Trophoblast cell (in vitro differentiated cells and primary cell): ENCODE measurements around the gene PNKP.

Experiments used
- DNase-seq, 2 donors: peaks; one replicate each; pipeline ENCODE4 v3.0.0-alpha.2; 2016
- H2AFZ ChIP-seq: 2 replicates; pipeline ENCODE4 v1.6.1; 2013; ENCODE audit warnings: low read length, moderate library complexity, mild to moderate bottlenecking; ENCODE audit not compliant: insufficient read depth, poor library complexity
- H2AK5ac ChIP-seq: 2 replicates; pipeline ENCODE4 v1.6.1; 2013; ENCODE audit warnings: mild to moderate bottlenecking, low read length
- H2BK120ac ChIP-seq: 2 replicates; pipeline ENCODE4 v1.6.1; 2013; ENCODE audit warnings: low read length, mild to moderate bottlenecking, moderate library complexity; ENCODE audit not compliant: insufficient read depth, poor library complexity
- H2BK12ac ChIP-seq: 2 replicates; pipeline ENCODE4 v1.6.1; 2013; ENCODE audit warnings: mild to moderate bottlenecking, low read length, moderate library complexity
- H2BK5ac ChIP-seq: 2 replicates; pipeline ENCODE4 v1.6.1; 2013; ENCODE audit warnings: low read length, low read depth, moderate library complexity, mild to moderate bottlenecking; ENCODE audit not compliant: poor library complexity
- H3K14ac ChIP-seq: 2 replicates; pipeline ENCODE4 v1.6.1; 2013; ENCODE audit warnings: mild to moderate bottlenecking, low read length
- H3K18ac ChIP-seq: 2 replicates; pipeline ENCODE4 v1.6.1; 2013; ENCODE audit warnings: mild to moderate bottlenecking, low read length
- H3K23ac ChIP-seq: 2 replicates; pipeline ENCODE4 v1.6.1; 2013; ENCODE audit warnings: low read length
- H3K27ac ChIP-seq: 2 replicates; pipeline ENCODE4 v1.5.1; 2013; ENCODE audit warnings: low read depth, mild to moderate bottlenecking, inconsistent platforms, low read length, moderate library complexity
- H3K27me3 ChIP-seq: 2 replicates; pipeline ENCODE4 v1.6.1; 2013; ENCODE audit warnings: inconsistent platforms, mild to moderate bottlenecking, low read length, moderate library complexity; ENCODE audit not compliant: insufficient read depth
- H3K36me3 ChIP-seq, 2 experiments: 1 replicate in 1 of 2; 2 replicates in 1 of 2; pipeline ENCODE4 v1.6.1; 2013; ENCODE audit warnings: low read length in 2 of 2, mild to moderate bottlenecking in 2 of 2, moderate library complexity in 1 of 2; ENCODE audit not compliant: insufficient read depth in 2 of 2, control insufficient read depth in 1 of 2
- H3K4ac ChIP-seq: 2 replicates; pipeline ENCODE4 v1.6.1; 2013; ENCODE audit warnings: low read depth, mild to moderate bottlenecking, low read length, moderate library complexity
- H3K4me1 ChIP-seq, 2 experiments: 1 replicate in 1 of 2; 2 replicates in 1 of 2; pipeline ENCODE4 v1.6.1; 2013; ENCODE audit warnings: low read length in 2 of 2, mild to moderate bottlenecking in 2 of 2, moderate library complexity in 1 of 2; ENCODE audit not compliant: insufficient read depth in 2 of 2, control insufficient read depth in 1 of 2
- H3K4me2 ChIP-seq: 2 replicates; pipeline ENCODE4 v1.6.1; 2013; ENCODE audit warnings: inconsistent platforms, mild to moderate bottlenecking, low read length, moderate library complexity
- H3K4me3 ChIP-seq: 2 replicates; pipeline ENCODE4 v1.5.1; 2013; ENCODE audit warnings: mild to moderate bottlenecking, low read depth, low read length, inconsistent platforms
- H3K79me1 ChIP-seq: one replicate; pipeline ENCODE4 v1.6.1; 2013; ENCODE audit warnings: low read length
- H3K79me2 ChIP-seq: 2 replicates; pipeline ENCODE4 v1.6.1; 2013; ENCODE audit warnings: low read length, mild to moderate bottlenecking; ENCODE audit not compliant: control insufficient read depth, insufficient read depth, poor library complexity
- H3K9ac ChIP-seq: 2 replicates; pipeline ENCODE4 v1.6.1; 2013; ENCODE audit warnings: mild to moderate bottlenecking, low read length
- H3K9me3 ChIP-seq: 2 replicates; pipeline ENCODE4 v1.6.1; 2013; ENCODE audit warnings: low read depth, mild to moderate bottlenecking, control low read depth, inconsistent platforms, low read length; ENCODE audit not compliant: insufficient read depth
- H4K12ac ChIP-seq: 2 replicates; pipeline ENCODE4 v1.6.1; 2013; ENCODE audit warnings: low read depth, mild to moderate bottlenecking, low read length, moderate library complexity
- H4K8ac ChIP-seq: 2 replicates; pipeline ENCODE4 v1.6.1; 2013; ENCODE audit warnings: low read depth, mild to moderate bottlenecking, low read length, moderate library complexity
- H4K91ac ChIP-seq: one replicate; pipeline ENCODE4 v1.6.1; 2013; ENCODE audit warnings: low read depth, mild to moderate bottlenecking, low read length, moderate library complexity
- WGBS: extraction: QIAGEN DNeasy Blood & Tissue Kit; methylation state at CpG from one replicate; pipeline ENCODE4 v1.1.7; 2013; ENCODE audit warnings: missing lambda C conversion rate; ENCODE audit not compliant: insufficient read length, insufficient coverage; ENCODE audit errors: extremely low coverage; 5-methylcytosine and 5-hydroxymethylcytosine counted together

Gene PNKP

GRCh38 chr19:49829200-49829599, 38.2 kb downstream of the PNKP start:
- no peak overlapping the region for H2BK5ac ChIP-seq
- no peak overlapping the region for H4K8ac ChIP-seq
- no peak overlapping the region for H3K9ac ChIP-seq
- H3K79me2 ChIP-seq: no peaks in the 10 kb centered on the region
- H4K12ac ChIP-seq: no peak overlapping the region
- no peak overlapping the region for H3K18ac ChIP-seq
- no peak overlapping the region for H2AK5ac ChIP-seq
- peaks cover 66 to 72% of the 10 kb centered on the region in 2 experiments for H3K36me3 ChIP-seq
- no peaks in the 10 kb centered on the region for H3K79me1 ChIP-seq
- no peaks in the 10 kb centered on the region for H3K27me3 ChIP-seq
- H3K4me1 ChIP-seq: no peaks in the 10 kb centered on the region
- H4K91ac ChIP-seq: no peak overlapping the region
- DNase-seq: no peak
- no peak overlapping the region for H3K4me2 ChIP-seq
- peaks cover 6% of the 10 kb centered on the region for H3K9me3 ChIP-seq
- no peak overlapping the region for H3K14ac ChIP-seq
- no peak overlapping the region for H2BK120ac ChIP-seq
- no peak overlapping the region for H3K27ac ChIP-seq
- no peak overlapping the region for H2BK12ac ChIP-seq
- no peak overlapping the region for H3K23ac ChIP-seq
- H3K4me3 ChIP-seq: no peak overlapping the region
- no peak overlapping the region for H2AFZ ChIP-seq
- H3K4ac ChIP-seq: no peak overlapping the region
- no CpG with 5 or more reads among the region's 8 CpGs for WGBS

- H4K91ac ChIP-seq: no peak overlapping the region
- H3K14ac ChIP-seq: no peak overlapping the region
- H3K4me2 ChIP-seq: no peak overlapping the region
- no peaks in the 10 kb centered on the region for H3K4me1 ChIP-seq
- H2AK5ac ChIP-seq: no peak overlapping the region
- no peaks in the 10 kb centered on the region for H3K27me3 ChIP-seq
- no peak overlapping the region for H3K18ac ChIP-seq
- no peaks in the 10 kb centered on the region for H3K79me2 ChIP-seq
- H3K4me3 ChIP-seq: no peak overlapping the region
- no peak overlapping the region for H2BK5ac ChIP-seq
- DNase-seq: no peak
- H3K4ac ChIP-seq: no peak overlapping the region
- H4K12ac ChIP-seq: no peak overlapping the region
- no peak overlapping the region for H3K23ac ChIP-seq
- H2BK120ac ChIP-seq: no peak overlapping the region
- no peaks in the 10 kb centered on the region for H3K79me1 ChIP-seq
- no peak overlapping the region for H3K27ac ChIP-seq
- H2AFZ ChIP-seq: no peak overlapping the region
- H3K36me3 ChIP-seq: peaks cover 57 to 62% of the 10 kb centered on the region in 2 experiments
- no peak overlapping the region for H3K9ac ChIP-seq
- WGBS: no CpG with 5 or more reads among the region's 14 CpGs
- H3K9me3 ChIP-seq: peaks cover 5% of the 10 kb centered on the region
- no peak overlapping the region for H4K8ac ChIP-seq
- no peak overlapping the region for H2BK12ac ChIP-seq
These were observed 40.3 kb downstream of the PNKP start for GRCh38 chr19:49827034-49827433.

GRCh38 chr19:49824662-49825061, 42.7 kb downstream of the PNKP start:
- Histone ChIP-seq H3K4me1 (no peaks in the 10 kb centered on the region), H3K79me2 (no peaks in the 10 kb centered on the region), H4K8ac (no peak overlapping the region), H3K9me3 (peaks cover 4% of the 10 kb centered on the region), H4K12ac (no peak overlapping the region), H2AK5ac (no peak overlapping the region), H2AFZ (no peak overlapping the region), H3K4me2 (no peak overlapping the region), H4K91ac (no peak overlapping the region), H3K23ac (no peak overlapping the region), H3K4ac (no peak overlapping the region), H3K18ac (no peak overlapping the region), H2BK5ac (no peak overlapping the region), H2BK12ac (no peak overlapping the region), H3K36me3 (peaks cover 42 to 49% of the 10 kb centered on the region in 2 experiments), H3K79me1 (no peaks in the 10 kb centered on the region), H3K9ac (no peak overlapping the region), H3K14ac (no peak overlapping the region), H2BK120ac (no peak overlapping the region), H3K4me3 (no peak overlapping the region), H3K27me3 (no peaks in the 10 kb centered on the region), H3K27ac (no peak overlapping the region)
- no CpG with 5 or more reads among the region's 6 CpGs for WGBS
- no peak for DNase-seq

GRCh38 chr19:49823472-49823871, 43.9 kb downstream of the PNKP start:
- no peak overlapping the region for H3K9ac ChIP-seq
- peaks cover 3% of the 10 kb centered on the region for H3K79me1 ChIP-seq
- no peak overlapping the region for H2BK120ac ChIP-seq
- DNase-seq: no peak
- H3K4me3 ChIP-seq: no peak overlapping the region
- no peak overlapping the region for H3K27ac ChIP-seq
- no peak overlapping the region for H3K4me2 ChIP-seq
- H3K79me2 ChIP-seq: peaks cover 4% of the 10 kb centered on the region
- peaks cover 5% of the 10 kb centered on the region in 2 experiments for H3K4me1 ChIP-seq
- peaks cover 4% of the 10 kb centered on the region for H3K9me3 ChIP-seq
- H3K36me3 ChIP-seq: peaks cover 34 to 38% of the 10 kb centered on the region in 2 experiments
- no peak overlapping the region for H3K14ac ChIP-seq
- H3K18ac ChIP-seq: no peak overlapping the region
- H2AFZ ChIP-seq: no peak overlapping the region
- no peak overlapping the region for H4K12ac ChIP-seq
- no CpG with 5 or more reads among the region's 12 CpGs for WGBS
- no peak overlapping the region for H4K8ac ChIP-seq
- H2AK5ac ChIP-seq: no peak overlapping the region
- H3K27me3 ChIP-seq: no peaks in the 10 kb centered on the region
- H3K4ac ChIP-seq: no peak overlapping the region
- H2BK12ac ChIP-seq: no peak overlapping the region
- H2BK5ac ChIP-seq: no peak overlapping the region
- no peak overlapping the region for H3K23ac ChIP-seq
- no peak overlapping the region for H4K91ac ChIP-seq
